OCI-LY7 (cell line): Measurements from ENCODE around the gene CREB5.

Experiments
- CTCF ChIP-seq: fragments of 200-600 bp; sonication (generic); conservative IDR thresholded peaks from 2 replicates; pipeline ENCODE4 v1.5.1; 2014; ENCODE audit warnings: mild to moderate bottlenecking, antibody characterized with exemption, low read length, moderate library complexity, mixed read lengths
- EZH2phosphoT487 ChIP-seq: fragments of 200-600 bp; sonication (generic); IDR thresholded peaks from 2 replicates; pipeline ENCODE4 v1.6.1; 2018; ENCODE audit warnings: low read depth, borderline replicate concordance, mild to moderate bottlenecking, mixed run types, antibody characterized with exemption, low read length, moderate library complexity, mixed read lengths

GRCh38 chr7:28362812-28363211 is 49.5 kb upstream of the CREB5 start:
- TF ChIP-seq CTCF = peak; percentile 65
- no peak for TF ChIP-seq EZH2phosphoT487
